Astrocyte (in vitro differentiated cells and primary cell): Measurements from ENCODE around the gene MICAL1.

Source experiments
- CTCF ChIP-seq: IDR thresholded peaks from 2 replicates; pipeline ENCODE4 v1.5.1; 2011; ENCODE audit warnings: low read depth, mild to moderate bottlenecking, inconsistent platforms, low read length, moderate library complexity; ENCODE audit not compliant: insufficient read depth
- EZH2 ChIP-seq: IDR thresholded peaks from 2 replicates; pipeline ENCODE4 v1.6.1; 2012; ENCODE audit warnings: mild to moderate bottlenecking, low read length, inconsistent platforms; ENCODE audit not compliant: insufficient read depth

- TF ChIP-seq CTCF (no peak), EZH2 (no peak)
These were observed 4.8 kb downstream of the MICAL1 start for GRCh38 chr6:109450801-109451200.
